Mesendoderm (in vitro differentiated cells): ENCODE measurements around the gene LGR4.
A peak's percentile ranks its signal among the peaks of the same experiment; 100 is the strongest.

Source experiments
- DNase-seq: peaks from one replicate; pipeline ENCODE4 v3.0.0; 2013
- H2AK5ac ChIP-seq: 2 replicates; pipeline ENCODE4 v1.6.1; 2013; ENCODE audit warnings: low read length, inconsistent platforms
- H2BK120ac ChIP-seq: 2 replicates; pipeline ENCODE4 v1.6.1; 2013; ENCODE audit warnings: low read depth, mild to moderate bottlenecking, low read length, moderate library complexity, mixed read lengths
- H2BK15ac ChIP-seq: replicated peaks from 2 replicates; pipeline ENCODE4 v1.6.1; 2013; ENCODE audit warnings: low read depth, mild to moderate bottlenecking, moderate library complexity
- H2BK5ac ChIP-seq: 2 replicates; pipeline ENCODE4 v1.6.1; 2013; ENCODE audit warnings: low read length, inconsistent platforms
- H3K18ac ChIP-seq: 2 replicates; pipeline ENCODE4 v1.6.1; 2013; ENCODE audit warnings: mild to moderate bottlenecking, low read length, mixed read lengths
- H3K23ac ChIP-seq: one replicate; pipeline ENCODE4 v1.6.1; 2013; ENCODE audit warnings: low read length
- H3K27ac ChIP-seq: 2 replicates; pipeline ENCODE4 v1.5.1; 2013; ENCODE audit warnings: low read depth, mild to moderate bottlenecking, inconsistent platforms, low read length, moderate library complexity
- H3K27me3 ChIP-seq: 2 replicates; pipeline ENCODE4 v1.6.1; 2013; ENCODE audit warnings: low read length, control low read depth, mild to moderate bottlenecking, inconsistent platforms; ENCODE audit not compliant: insufficient read depth, poor library complexity
- H3K36me3 ChIP-seq: 2 replicates; pipeline ENCODE4 v1.6.1; 2013; ENCODE audit warnings: low read length, inconsistent platforms; ENCODE audit not compliant: control insufficient read depth, insufficient read depth
- H3K4ac ChIP-seq: one replicate; pipeline ENCODE4 v1.6.1; 2013; ENCODE audit warnings: low read depth, mild to moderate bottlenecking, low read length, moderate library complexity
- H3K4me1 ChIP-seq: 2 replicates; pipeline ENCODE4 v1.6.1; 2013; ENCODE audit warnings: low read depth, low read length, inconsistent platforms; ENCODE audit not compliant: control insufficient read depth
- H3K4me2 ChIP-seq: 2 replicates; pipeline ENCODE4 v1.6.1; 2013; ENCODE audit warnings: low read length
- H3K4me3 ChIP-seq: 2 replicates; pipeline ENCODE4 v1.5.1; 2013; ENCODE audit warnings: mild to moderate bottlenecking, low read length
- H3K56ac ChIP-seq: one replicate; pipeline ENCODE4 v1.6.1; 2013; ENCODE audit warnings: low read length
- H3K79me1 ChIP-seq: 2 replicates; pipeline ENCODE4 v1.6.1; 2013; ENCODE audit warnings: low read length, inconsistent platforms
- H3K79me2 ChIP-seq: 2 replicates; pipeline ENCODE4 v1.6.1; 2013; ENCODE audit warnings: mild to moderate bottlenecking, low read length; ENCODE audit not compliant: control insufficient read depth, insufficient read depth
- H3K9ac ChIP-seq: 2 replicates; pipeline ENCODE4 v1.6.1; 2013; ENCODE audit warnings: low read length, inconsistent platforms
- H4K5ac ChIP-seq: one replicate; pipeline ENCODE4 v1.6.1; 2013; ENCODE audit warnings: low read length
- H4K8ac ChIP-seq: one replicate; pipeline ENCODE4 v1.6.1; 2013; ENCODE audit warnings: low read depth, mild to moderate bottlenecking, control low read depth, low read length, moderate library complexity
- WGBS: extraction: QIAGEN DNeasy Blood & Tissue Kit; methylation state at CpG from one replicate; pipeline ENCODE4 v1.1.7; 2013; ENCODE audit warnings: low lambda C conversion rate, missing lambda C conversion rate; ENCODE audit not compliant: insufficient coverage; ENCODE audit errors: extremely low coverage; 5-methylcytosine and 5-hydroxymethylcytosine counted together

The LGR4 gene

GRCh38 chr11:27470826-27471588 lies 1.6 kb downstream of the LGR4 start:
- Histone ChIP-seq H4K8ac (no peak overlapping the region), H2BK120ac (no peak overlapping the region), H3K36me3 (no peaks in the 10 kb centered on the region), H2AK5ac (no peak overlapping the region), H3K4me3 (peak overlapping the region; percentile 42), H2BK15ac (no peak overlapping the region), H3K79me1 (peaks cover 13% of the 10 kb centered on the region), H3K9ac (peak overlapping the region; percentile 57), H3K27me3 (no peaks in the 10 kb centered on the region), H4K5ac (no peak overlapping the region), H3K4ac (no peak overlapping the region), H3K23ac (no peak overlapping the region), H3K4me2 (peak overlapping the region; percentile 63), H3K56ac (peak overlapping the region; percentile 71), H3K18ac (peak overlapping the region; percentile 1), H2BK5ac (no peak overlapping the region), H3K4me1 (peaks cover 4% of the 10 kb centered on the region), H3K27ac (peak overlapping the region; percentile 6), H3K79me2 (peaks cover 38% of the 10 kb centered on the region)
- peak; percentile 70 for DNase-seq
- no CpG with 5 or more reads among the region's 21 CpGs for WGBS

GRCh38 chr11:27470166-27470565 lies 2.4 kb downstream of the LGR4 start:
- no peak overlapping the region for H3K27ac ChIP-seq

DNA sequence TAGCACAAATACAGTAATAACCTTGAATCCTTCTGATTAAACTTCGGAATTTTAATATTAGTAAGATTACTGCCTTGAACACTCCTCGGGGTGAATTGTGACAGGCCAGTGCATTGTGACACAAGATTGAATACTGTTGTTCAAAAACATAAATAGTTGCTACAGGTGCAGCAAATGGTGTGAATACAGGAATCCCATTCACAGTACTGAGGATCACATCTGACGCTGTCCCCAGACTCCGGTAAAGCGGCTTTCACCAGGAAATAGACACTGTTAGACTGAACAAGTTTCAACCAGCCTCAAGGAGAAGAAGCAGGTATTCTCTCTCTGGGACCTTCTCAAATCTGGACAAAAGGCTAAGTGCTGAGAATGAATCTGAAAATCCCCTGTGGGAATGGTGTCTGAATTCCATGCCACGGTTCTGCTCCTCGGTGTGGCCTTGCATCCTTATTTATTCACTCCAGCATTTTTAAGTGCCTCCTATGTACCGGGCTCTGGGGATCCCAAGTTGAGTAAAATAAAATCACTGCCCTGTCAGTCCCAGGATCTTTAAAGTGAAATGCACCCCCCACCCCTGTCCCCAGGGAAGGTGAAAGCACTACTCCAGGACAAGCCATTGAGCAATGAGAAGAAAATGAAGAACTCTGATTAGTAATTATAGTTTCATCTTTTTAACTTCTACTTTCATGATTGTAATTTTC lies 3.4 kb downstream of the LGR4 start:
- Histone ChIP-seq H2BK15ac (no peak overlapping the region), H2BK5ac (no peak overlapping the region), H3K4me1 (peaks cover 4% of the 10 kb centered on the region), H2AK5ac (no peak overlapping the region), H3K4ac (no peak overlapping the region), H3K36me3 (no peaks in the 10 kb centered on the region), H3K18ac (no peak overlapping the region), H3K9ac (no peak overlapping the region), H2BK120ac (no peak overlapping the region), H3K4me3 (no peak overlapping the region), H3K4me2 (no peak overlapping the region), H4K5ac (no peak overlapping the region), H3K79me2 (peaks cover 43% of the 10 kb centered on the region), H3K56ac (no peak overlapping the region), H3K79me1 (peaks cover 13% of the 10 kb centered on the region), H3K27me3 (no peaks in the 10 kb centered on the region), H4K8ac (no peak overlapping the region), H3K27ac (no peak overlapping the region), H3K23ac (no peak overlapping the region)
- DNase-seq: no peak
- WGBS: no CpG with 5 or more reads among the region's 8 CpGs

More at GRCh38 chr11:27470166-27470565, 2.4 kb downstream of the LGR4 start:
- Histone ChIP-seq H3K9ac (no peak overlapping the region), H3K23ac (no peak overlapping the region), H3K4ac (no peak overlapping the region), H2BK15ac (no peak overlapping the region), H4K5ac (no peak overlapping the region), H3K4me1 (peaks cover 4% of the 10 kb centered on the region), H3K36me3 (no peaks in the 10 kb centered on the region), H3K18ac (no peak overlapping the region), H2BK120ac (no peak overlapping the region), H2AK5ac (no peak overlapping the region), H3K4me2 (no peak overlapping the region), H4K8ac (no peak overlapping the region), H3K79me2 (peaks cover 41% of the 10 kb centered on the region), H3K27me3 (no peaks in the 10 kb centered on the region), H3K79me1 (peaks cover 13% of the 10 kb centered on the region), H3K56ac (no peak overlapping the region), H3K4me3 (no peak overlapping the region), H2BK5ac (no peak overlapping the region)
- WGBS: no CpG with 5 or more reads among the region's 3 CpGs
- DNase-seq: no peak

DNA sequence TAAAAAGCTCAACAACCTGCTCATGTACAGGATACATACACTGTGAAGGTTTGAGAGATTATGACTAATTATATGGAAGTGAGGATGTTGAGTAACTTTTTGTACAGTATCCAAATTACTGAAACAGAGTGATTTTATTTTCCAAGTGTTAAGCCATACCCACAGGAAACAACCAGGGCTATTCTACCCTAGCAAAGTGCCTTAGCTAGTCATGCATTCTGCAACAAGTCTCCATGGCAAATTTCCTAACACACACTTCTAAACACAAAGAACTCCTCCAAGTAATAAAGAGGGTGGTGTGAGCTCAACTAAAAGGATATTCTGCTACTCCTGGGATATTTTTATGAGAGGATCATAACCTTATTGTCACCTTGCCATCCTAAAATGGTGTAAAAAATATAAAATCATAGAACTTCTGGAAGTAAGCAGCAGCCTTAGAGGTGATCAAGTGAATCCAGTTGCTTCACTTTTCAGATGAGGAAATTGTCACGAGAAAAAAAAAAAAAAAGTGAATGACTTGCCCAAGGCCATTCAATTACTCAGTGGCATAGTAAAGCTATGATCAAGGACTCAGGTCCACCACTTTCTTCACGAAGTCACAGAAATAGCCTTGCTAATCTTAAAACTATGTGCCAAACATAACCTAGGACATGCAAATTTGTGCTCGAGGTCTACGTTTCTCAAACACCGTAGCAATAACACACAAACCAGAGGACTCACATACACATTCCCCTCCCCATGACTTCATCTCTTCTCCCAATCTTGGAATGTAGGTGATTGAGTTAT lies 4.2 kb downstream of the LGR4 start:
- no peak overlapping the region for H3K23ac ChIP-seq
- H3K4me1 ChIP-seq: peaks cover 4% of the 10 kb centered on the region
- peaks cover 13% of the 10 kb centered on the region for H3K79me1 ChIP-seq
- DNase-seq: no peak
- H3K4me3 ChIP-seq: no peak overlapping the region
- H3K4ac ChIP-seq: no peak overlapping the region
- H3K27ac ChIP-seq: no peak overlapping the region
- WGBS: no CpG with 5 or more reads among the region's 5 CpGs
- no peak overlapping the region for H3K9ac ChIP-seq
- no peak overlapping the region for H3K4me2 ChIP-seq
- no peaks in the 10 kb centered on the region for H3K36me3 ChIP-seq
- no peak overlapping the region for H4K5ac ChIP-seq
- peaks cover 44% of the 10 kb centered on the region for H3K79me2 ChIP-seq
- H2AK5ac ChIP-seq: no peak overlapping the region
- H2BK5ac ChIP-seq: no peak overlapping the region
- no peak overlapping the region for H3K18ac ChIP-seq
- H3K56ac ChIP-seq: no peak overlapping the region
- no peak overlapping the region for H2BK15ac ChIP-seq
- no peaks in the 10 kb centered on the region for H3K27me3 ChIP-seq
- no peak overlapping the region for H2BK120ac ChIP-seq
- no peak overlapping the region for H4K8ac ChIP-seq

GRCh38 chr11:27467181-27467913 lies 5.2 kb downstream of the LGR4 start:
- Histone ChIP-seq H4K5ac (no peak overlapping the region), H3K4me2 (no peak overlapping the region), H2AK5ac (no peak overlapping the region), H3K36me3 (no peaks in the 10 kb centered on the region), H3K56ac (no peak overlapping the region), H3K18ac (no peak overlapping the region), H3K4me3 (no peak overlapping the region), H2BK5ac (no peak overlapping the region), H3K4ac (no peak overlapping the region), H2BK120ac (no peak overlapping the region), H3K27me3 (no peaks in the 10 kb centered on the region), H3K23ac (no peak overlapping the region), H3K27ac (no peak overlapping the region), H2BK15ac (no peak overlapping the region), H3K9ac (no peak overlapping the region), H3K79me1 (peaks cover 14% of the 10 kb centered on the region), H3K4me1 (peaks cover 4% of the 10 kb centered on the region), H3K79me2 (peaks cover 47% of the 10 kb centered on the region), H4K8ac (no peak overlapping the region)
- DNase-seq: no peak
- no CpG with 5 or more reads among the region's 13 CpGs for WGBS
